ENCODE measurements around the gene XYLT1. TPM values are rescaled to one million over a fixed set of nuclear protein-coding genes. Genes with fewer than 3 reads are reported as not detected.
A peak's percentile ranks its signal among the peaks of the same experiment; 100 is the strongest.

Gene XYLT1
- total and polyA plus RNA-seq, 3 experiments from 2014 or later, result 1.4 to 9.1 (median 6.8) TPM

- H3K36me3 Mint-ChIP-seq, result peaks cover 0 to 5% (median 0%) of the 10 kb centered on the region in 3 donors
- POLR2A ChIA-PET, result interaction anchor here (1.8 kb wide), 1 partner anchor 14 kb away, joined by 5 read pairs; no protein-coding TSS in a partner anchor
Measured at GRCh38 chr16:17373533-17373932, 97.2 kb downstream of the XYLT1 start.

GRCh38 chr16:17372386-17372785 is 98.4 kb downstream of the XYLT1 start:
- no peak overlapping the region for H3K27ac ChIP-seq (ENCODE audit: low read depth, low read length)
- Mint-ChIP-seq H3K9me3 (no peaks in the 10 kb centered on the region), H3K27ac (peak overlapping the region; percentile 10 to 98 (median 62)), H3K4me1 (peaks cover 69 to 89% (median 79%) of the 10 kb centered on the region in 3 donors), H3K36me3 (peaks cover 0 to 5% (median 0%) of the 10 kb centered on the region in 3 donors), H3K27me3 (peaks cover 0 to 7% of the 10 kb centered on the region in 2 donors), H3K4me3 (peak overlapping the region in 1 of 7 donors; percentile 12)
- no peaks in the 10 kb centered on the region for H3K27me3 ChIP-seq (ENCODE audit: insufficient read depth, low read length, poor library complexity, severe bottlenecking)
- CTCF ChIA-PET, result interaction anchor here (1.0 kb wide), 1 partner anchor 11 kb away, joined by 3 read pairs; no protein-coding TSS in a partner anchor
- no peaks in the 10 kb centered on the region for H3K9me3 ChIP-seq (ENCODE audit: low read length)
- no peak for DNase-seq
- peaks cover 71% of the 10 kb centered on the region for H3K4me1 ChIP-seq (ENCODE audit: insufficient read depth, low read length)
- no peak overlapping the region for H3K4me3 ChIP-seq (ENCODE audit: low read length)
- no peaks in the 10 kb centered on the region for H3K36me3 ChIP-seq (ENCODE audit: insufficient read depth, low read length)
- POLR2A ChIA-PET, result interaction anchor here (1.0 to 1.8 kb wide), 2 partner anchors 13 to 33 kb away, joined by 3 to 5 read pairs; no protein-coding TSS in a partner anchor

More at GRCh38 chr16:17373533-17373932, 97.2 kb downstream of the XYLT1 start:
- Mint-ChIP-seq H3K27ac (peak overlapping the region in 5 of 8 donors; percentile 2 to 88 (median 56)), H3K27me3 (peaks cover 0 to 7% of the 10 kb centered on the region in 2 donors), H3K9me3 (no peaks in the 10 kb centered on the region), H3K4me1 (peaks cover 66 to 87% (median 75%) of the 10 kb centered on the region in 3 donors), H3K4me3 (peak overlapping the region in 1 of 7 donors; percentile 1)
- no peak for DNase-seq
- H3K27ac ChIP-seq (ENCODE audit: low read depth, low read length), result no peak overlapping the region
- H3K36me3 ChIP-seq (ENCODE audit: insufficient read depth, low read length), result no peaks in the 10 kb centered on the region
- H3K27me3 ChIP-seq (ENCODE audit: insufficient read depth, low read length, poor library complexity, severe bottlenecking), result no peaks in the 10 kb centered on the region
- peaks cover 60% of the 10 kb centered on the region for H3K4me1 ChIP-seq (ENCODE audit: insufficient read depth, low read length)
- CTCF ChIA-PET, result no interaction called here
- H3K9me3 ChIP-seq (ENCODE audit: low read length), result no peaks in the 10 kb centered on the region
- no peak overlapping the region for H3K4me3 ChIP-seq (ENCODE audit: low read length)

GRCh38 chr16:17371299-17371698 is 99.5 kb downstream of the XYLT1 start:
- Histone ChIP-seq H3K9me3 (ENCODE audit: low read length) (no peaks in the 10 kb centered on the region), H3K4me1 (ENCODE audit: insufficient read depth, low read length) (peaks cover 82% of the 10 kb centered on the region), H3K27ac (ENCODE audit: low read depth, low read length) (no peak overlapping the region), H3K27me3 (ENCODE audit: insufficient read depth, low read length, poor library complexity, severe bottlenecking) (no peaks in the 10 kb centered on the region), H3K36me3 (ENCODE audit: insufficient read depth, low read length) (no peaks in the 10 kb centered on the region), H3K4me3 (ENCODE audit: low read length) (peak overlapping the region; percentile 72)
- DNase-seq, result no peak
- H3K27ac Mint-ChIP-seq, result peak overlapping the region; percentile 97 to 99 (median 98)
- peaks cover 0 to 7% of the 10 kb centered on the region in 2 donors for H3K27me3 Mint-ChIP-seq
- ChIA-PET POLR2A (interaction anchor here (0.6 to 3.0 kb wide), 2 partner anchors 10 to 26 kb away, joined by 4 to 13 read pairs; no protein-coding TSS in a partner anchor), CTCF (interaction anchor here (1.2 to 3.0 kb wide), 2 partner anchors 46 to 98 kb away, joined by 4 to 15 read pairs; no protein-coding TSS in a partner anchor)
- no peaks in the 10 kb centered on the region for H3K9me3 Mint-ChIP-seq
- peaks cover 79 to 94% (median 90%) of the 10 kb centered on the region in 3 donors for H3K4me1 Mint-ChIP-seq
- H3K36me3 Mint-ChIP-seq, result peaks cover 0 to 5% (median 0%) of the 10 kb centered on the region in 3 donors
- H3K4me3 Mint-ChIP-seq, result peak overlapping the region in 6 of 7 donors; percentile 20 to 92 (median 88)

DNA sequence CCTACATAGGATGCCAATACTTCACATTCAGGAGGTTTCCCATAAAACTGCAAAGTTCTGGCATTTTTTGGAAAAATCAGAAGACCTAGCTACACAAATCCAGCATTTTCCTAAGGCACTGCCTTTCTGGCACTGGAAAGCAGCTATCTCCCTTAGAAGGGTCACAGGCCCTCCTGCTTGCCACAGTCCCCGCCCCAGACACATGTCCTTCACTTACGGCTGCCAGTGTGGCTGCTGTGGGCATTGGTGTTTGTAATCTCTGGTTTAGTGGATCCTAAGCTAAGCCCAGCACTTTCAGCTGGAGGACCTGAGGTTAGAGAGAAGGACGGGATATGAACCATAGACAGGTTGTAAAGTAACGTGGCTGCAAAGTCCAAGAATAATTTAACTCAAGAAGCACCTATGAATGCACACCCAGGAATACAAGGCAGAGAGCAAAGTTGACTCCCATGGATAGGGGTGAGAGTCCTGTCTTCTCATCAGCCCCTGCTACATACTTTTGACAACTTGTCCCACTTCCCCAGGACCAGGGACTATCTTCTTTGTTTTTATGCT is 100.0 kb downstream of the XYLT1 start:
- Mint-ChIP-seq H3K4me3 (peak overlapping the region; percentile 25 to 92 (median 89)), H3K36me3 (peaks cover 0 to 5% (median 0%) of the 10 kb centered on the region in 3 donors), H3K27ac (peak overlapping the region; percentile 97 to 99 (median 98)), H3K4me1 (peaks cover 84 to 95% (median 94%) of the 10 kb centered on the region in 3 donors), H3K9me3 (no peaks in the 10 kb centered on the region), H3K27me3 (peaks cover 0 to 7% of the 10 kb centered on the region in 2 donors)
- no peak overlapping the region for H3K27ac ChIP-seq (ENCODE audit: low read depth, low read length)
- ChIA-PET CTCF (interaction anchor here (1.2 to 3.0 kb wide), 5 partner anchors 10 to 99 kb away, joined by 4 to 15 read pairs (median 6); no protein-coding TSS in a partner anchor), POLR2A (interaction anchor here (0.6 to 3.0 kb wide), 5 partner anchors 10 to 358 kb away, joined by 3 to 17 read pairs (median 6); no protein-coding TSS in a partner anchor)
- H3K36me3 ChIP-seq (ENCODE audit: insufficient read depth, low read length), result no peaks in the 10 kb centered on the region
- no peaks in the 10 kb centered on the region for H3K9me3 ChIP-seq (ENCODE audit: low read length)
- DNase-seq, result no peak
- no peaks in the 10 kb centered on the region for H3K27me3 ChIP-seq (ENCODE audit: insufficient read depth, low read length, poor library complexity, severe bottlenecking)
- peak overlapping the region; percentile 72 for H3K4me3 ChIP-seq (ENCODE audit: low read length)
- peaks cover 85% of the 10 kb centered on the region for H3K4me1 ChIP-seq (ENCODE audit: insufficient read depth, low read length)

DNA sequence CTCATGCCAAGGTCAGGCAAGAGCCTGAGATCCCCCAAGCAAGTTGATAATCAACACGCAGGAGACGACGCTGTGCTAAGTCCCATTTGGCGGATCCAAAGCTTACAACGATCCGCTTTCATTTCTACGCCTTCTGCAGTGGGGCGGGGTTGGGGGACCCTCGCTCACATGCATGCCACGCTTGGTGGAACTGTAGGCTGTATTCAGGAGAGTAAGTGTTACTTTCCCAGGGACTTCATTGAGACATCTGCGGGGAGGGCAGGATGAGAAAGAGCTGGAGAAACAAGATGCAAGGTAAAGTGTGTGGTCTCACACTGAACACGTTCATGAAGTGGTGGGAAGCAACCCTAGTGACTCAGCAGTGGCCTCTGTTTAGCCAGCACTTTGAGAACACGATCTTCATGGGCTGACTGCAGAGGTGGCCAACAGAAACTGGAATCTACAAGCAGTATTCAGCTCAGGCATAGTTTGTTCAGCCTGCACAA is 100.5 kb downstream of the XYLT1 start:
- H3K27ac ChIP-seq (ENCODE audit: low read depth, low read length), result peak overlapping the region; percentile 79
- Mint-ChIP-seq H3K27ac (peak overlapping the region; percentile 97 to 99 (median 98)), H3K36me3 (peaks cover 0 to 5% (median 0%) of the 10 kb centered on the region in 3 donors), H3K4me1 (peaks cover 88 to 97% (median 95%) of the 10 kb centered on the region in 3 donors), H3K4me3 (peak overlapping the region; percentile 86 to 92 (median 90)), H3K9me3 (no peaks in the 10 kb centered on the region), H3K27me3 (peaks cover 0 to 7% of the 10 kb centered on the region in 2 donors)
- H3K27me3 ChIP-seq (ENCODE audit: insufficient read depth, low read length, poor library complexity, severe bottlenecking), result no peaks in the 10 kb centered on the region
- peak overlapping the region; percentile 72 for H3K4me3 ChIP-seq (ENCODE audit: low read length)
- H3K9me3 ChIP-seq (ENCODE audit: low read length), result no peaks in the 10 kb centered on the region
- peaks cover 85% of the 10 kb centered on the region for H3K4me1 ChIP-seq (ENCODE audit: insufficient read depth, low read length)
- H3K36me3 ChIP-seq (ENCODE audit: insufficient read depth, low read length), result no peaks in the 10 kb centered on the region
- peak in 1 of 5 donors; percentile 52 for DNase-seq
- CTCF ChIA-PET, result interaction anchor here (0.9 to 3.0 kb wide), 10 partner anchors 11 to 105 kb away, joined by 3 to 16 read pairs (median 5); no protein-coding TSS in a partner anchor
- POLR2A ChIA-PET, result interaction anchor here (0.6 to 3.0 kb wide), 13 partner anchors 9 to 357 kb away, joined by 3 to 17 read pairs (median 6); no protein-coding TSS in a partner anchor

DNA sequence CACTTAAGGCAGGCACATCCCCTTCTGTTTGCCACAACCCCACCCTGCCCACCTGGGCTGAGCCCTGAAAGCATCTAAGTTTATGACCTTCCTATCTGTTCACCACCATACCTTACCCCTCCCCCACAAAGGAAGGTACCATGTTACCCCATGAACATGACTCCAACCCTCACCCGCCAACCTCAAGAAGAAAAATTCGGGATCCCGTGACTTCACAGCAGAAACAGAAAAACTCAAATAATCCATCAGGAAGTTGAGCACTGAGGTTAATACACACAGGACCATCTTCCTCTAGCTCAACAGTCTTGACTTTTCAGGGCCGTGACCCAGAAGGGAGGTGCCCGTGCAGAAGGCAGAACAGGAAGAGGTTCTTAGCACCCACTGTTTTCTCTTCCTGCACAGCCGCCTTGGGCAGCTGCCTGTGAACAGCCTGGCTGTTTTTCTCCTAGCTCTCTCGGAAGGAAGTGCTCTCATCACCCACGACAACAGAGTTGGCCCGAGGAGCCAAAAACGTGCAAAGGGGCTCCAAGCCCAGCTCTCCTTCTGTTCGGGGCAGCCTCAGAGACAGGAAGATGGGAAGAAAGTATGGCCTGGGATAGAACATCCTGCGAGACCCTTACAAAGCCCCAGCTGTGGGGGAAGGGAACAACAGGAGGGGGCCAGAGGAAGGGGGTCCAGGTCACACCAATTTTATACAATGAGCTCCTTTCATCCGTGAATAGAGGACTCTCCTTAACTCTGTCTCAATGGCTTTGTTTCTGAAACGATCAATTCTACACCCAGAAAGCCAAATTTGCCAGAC is 101.1 kb downstream of the XYLT1 start:
- Histone ChIP-seq H3K4me1 (ENCODE audit: insufficient read depth, low read length) (peaks cover 91% of the 10 kb centered on the region), H3K36me3 (ENCODE audit: insufficient read depth, low read length) (no peaks in the 10 kb centered on the region), H3K27ac (ENCODE audit: low read depth, low read length) (peak overlapping the region; percentile 79), H3K4me3 (ENCODE audit: low read length) (peak overlapping the region; percentile 72), H3K27me3 (ENCODE audit: insufficient read depth, low read length, poor library complexity, severe bottlenecking) (no peaks in the 10 kb centered on the region), H3K9me3 (ENCODE audit: low read length) (no peaks in the 10 kb centered on the region)
- peak; percentile 58 to 89 (median 86) for DNase-seq
- CTCF ChIA-PET, result interaction anchor here (0.8 to 3.0 kb wide), 17 partner anchors 8 to 105 kb away, joined by 3 to 16 read pairs (median 4); no protein-coding TSS in a partner anchor
- POLR2A ChIA-PET, result interaction anchor here (0.5 to 3.0 kb wide), 15 partner anchors 9 to 357 kb away, joined by 3 to 17 read pairs (median 6); no protein-coding TSS in a partner anchor
- peaks cover 0 to 5% (median 0%) of the 10 kb centered on the region in 3 donors for H3K36me3 Mint-ChIP-seq
- H3K27me3 Mint-ChIP-seq, result peaks cover 0 to 7% of the 10 kb centered on the region in 2 donors
- no peaks in the 10 kb centered on the region for H3K9me3 Mint-ChIP-seq
- peak overlapping the region; percentile 86 to 92 (median 90) for H3K4me3 Mint-ChIP-seq
- peaks cover 88 to 97% (median 95%) of the 10 kb centered on the region in 3 donors for H3K4me1 Mint-ChIP-seq
- H3K27ac Mint-ChIP-seq, result peak overlapping the region; percentile 97 to 99 (median 98)

GRCh38 chr16:17368951-17369350 is 101.8 kb downstream of the XYLT1 start:
- Mint-ChIP-seq H3K27ac (peak overlapping the region; percentile 97 to 99 (median 98)), H3K27me3 (peaks cover 0 to 7% of the 10 kb centered on the region in 2 donors), H3K36me3 (peaks cover 0 to 3% (median 0%) of the 10 kb centered on the region in 3 donors), H3K4me3 (peak overlapping the region; percentile 86 to 92 (median 90)), H3K9me3 (no peaks in the 10 kb centered on the region), H3K4me1 (peaks cover 88 to 97% (median 95%) of the 10 kb centered on the region in 3 donors)
- Histone ChIP-seq H3K36me3 (ENCODE audit: insufficient read depth, low read length) (no peaks in the 10 kb centered on the region), H3K9me3 (ENCODE audit: low read length) (no peaks in the 10 kb centered on the region), H3K4me1 (ENCODE audit: insufficient read depth, low read length) (peaks cover 92% of the 10 kb centered on the region), H3K27me3 (ENCODE audit: insufficient read depth, low read length, poor library complexity, severe bottlenecking) (no peaks in the 10 kb centered on the region), H3K4me3 (ENCODE audit: low read length) (peak overlapping the region; percentile 72), H3K27ac (ENCODE audit: low read depth, low read length) (peak overlapping the region; percentile 79)
- peak in 3 of 5 donors; percentile 70 to 83 (median 74) for DNase-seq
- ChIA-PET POLR2A (interaction anchor here (0.7 to 3.0 kb wide), 15 partner anchors 8 to 175 kb away, joined by 3 to 17 read pairs (median 7); no protein-coding TSS in a partner anchor), CTCF (interaction anchor here (0.8 to 3.0 kb wide), 14 partner anchors 9 to 106 kb away, joined by 3 to 16 read pairs (median 4); no protein-coding TSS in a partner anchor)

Measured in CD8-positive, alpha-beta memory T cell (primary cell).